SK-N-SH (cell line): ENCODE measurements around the gene TAF4.

Experiments
- EP300 ChIP-seq, 2 experiments: IDR thresholded peaks; 2 replicates each; pipeline versions ENCODE4 v1.4.0 to v1.6.1; 2012; ENCODE audit warnings: borderline replicate concordance in 1 of 2, low read depth in 1 of 2, low read length in 1 of 2
- EZH2phosphoT487 ChIP-seq: fragments of 200-600 bp; sonication (generic); IDR thresholded peaks from 2 replicates; pipeline ENCODE4 v1.6.1; 2017; ENCODE audit warnings: low read depth, mixed run types, mild to moderate bottlenecking, antibody characterized with exemption, moderate library complexity, borderline replicate concordance
- FOXJ3 ChIP-seq: sonication (generic); formaldehyde crosslinking; IDR thresholded peaks from 2 replicates; pipeline ENCODE4 v1.5.1; 2020; ENCODE audit warnings: mild to moderate bottlenecking, missing genetic modification reagents
- NFIC ChIP-seq: IDR thresholded peaks from 2 replicates; pipeline ENCODE4 v1.4.0; 2012; ENCODE audit warnings: borderline replicate concordance
- POLR2AphosphoS5 ChIP-seq: IDR thresholded peaks from 2 replicates; pipeline ENCODE4 v1.6.1; 2012; ENCODE audit warnings: low read depth, low read length
- TAF1 ChIP-seq: IDR thresholded peaks from 2 replicates; pipeline ENCODE4 v1.6.1; 2012; ENCODE audit warnings: low read depth, mild to moderate bottlenecking, low read length, moderate library complexity, borderline replicate concordance
- YY1 ChIP-seq: IDR thresholded peaks from 2 replicates; pipeline ENCODE4 v1.4.0; 2012; ENCODE audit warnings: low read depth, mild to moderate bottlenecking
- TF ChIP-seq, protein P1 (sequence below): fragments of 200-600 bp; sonication (generic); IDR thresholded peaks from 2 replicates; pipeline ENCODE4 v1.6.1; 2017; ENCODE audit warnings: antibody characterized with exemption, mild to moderate bottlenecking, moderate library complexity
- TF ChIP-seq, protein P2 (sequence below): IDR thresholded peaks from 2 replicates; pipeline ENCODE4 v1.6.1; 2012; ENCODE audit warnings: mild to moderate bottlenecking, low read depth, low read length, moderate library complexity
- TF ChIP-seq, protein P3 (sequence below): fragments of 150-350 bp; IDR thresholded peaks from 2 replicates; pipeline ENCODE4 v1.6.1; 2017; ENCODE audit warnings: antibody characterized with exemption, low read length, low read depth, borderline replicate concordance
- TF ChIP-seq, protein P4 (sequence below): IDR thresholded peaks from 2 replicates; pipeline ENCODE4; 2012

DNA sequence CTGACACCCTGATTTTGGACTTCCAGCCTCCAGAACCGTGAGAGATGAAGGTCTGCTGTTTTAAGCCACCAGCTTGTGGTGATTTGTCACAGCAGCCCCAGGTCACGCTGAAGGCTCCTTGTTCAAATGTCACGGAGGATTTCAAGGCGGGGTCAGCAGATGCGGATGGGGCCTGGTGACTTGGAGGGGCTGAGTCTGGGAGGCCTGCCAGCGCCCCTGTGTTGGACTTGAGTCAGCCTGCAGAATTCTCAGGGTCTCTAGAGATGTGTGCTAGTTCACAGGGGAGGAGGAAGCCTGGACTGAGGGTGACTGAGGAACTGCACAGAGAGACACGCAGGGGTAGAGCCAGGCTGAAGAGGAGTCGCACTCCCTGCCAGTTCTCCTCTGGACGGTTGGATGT is 19.5 kb upstream of the TAF4 start:
- TF ChIP-seq, protein P1, sequence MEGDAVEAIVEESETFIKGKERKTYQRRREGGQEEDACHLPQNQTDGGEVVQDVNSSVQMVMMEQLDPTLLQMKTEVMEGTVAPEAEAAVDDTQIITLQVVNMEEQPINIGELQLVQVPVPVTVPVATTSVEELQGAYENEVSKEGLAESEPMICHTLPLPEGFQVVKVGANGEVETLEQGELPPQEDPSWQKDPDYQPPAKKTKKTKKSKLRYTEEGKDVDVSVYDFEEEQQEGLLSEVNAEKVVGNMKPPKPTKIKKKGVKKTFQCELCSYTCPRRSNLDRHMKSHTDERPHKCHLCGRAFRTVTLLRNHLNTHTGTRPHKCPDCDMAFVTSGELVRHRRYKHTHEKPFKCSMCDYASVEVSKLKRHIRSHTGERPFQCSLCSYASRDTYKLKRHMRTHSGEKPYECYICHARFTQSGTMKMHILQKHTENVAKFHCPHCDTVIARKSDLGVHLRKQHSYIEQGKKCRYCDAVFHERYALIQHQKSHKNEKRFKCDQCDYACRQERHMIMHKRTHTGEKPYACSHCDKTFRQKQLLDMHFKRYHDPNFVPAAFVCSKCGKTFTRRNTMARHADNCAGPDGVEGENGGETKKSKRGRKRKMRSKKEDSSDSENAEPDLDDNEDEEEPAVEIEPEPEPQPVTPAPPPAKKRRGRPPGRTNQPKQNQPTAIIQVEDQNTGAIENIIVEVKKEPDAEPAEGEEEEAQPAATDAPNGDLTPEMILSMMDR = no peak
- no peak for TF ChIP-seq NFIC
- TF ChIP-seq, protein P2, sequence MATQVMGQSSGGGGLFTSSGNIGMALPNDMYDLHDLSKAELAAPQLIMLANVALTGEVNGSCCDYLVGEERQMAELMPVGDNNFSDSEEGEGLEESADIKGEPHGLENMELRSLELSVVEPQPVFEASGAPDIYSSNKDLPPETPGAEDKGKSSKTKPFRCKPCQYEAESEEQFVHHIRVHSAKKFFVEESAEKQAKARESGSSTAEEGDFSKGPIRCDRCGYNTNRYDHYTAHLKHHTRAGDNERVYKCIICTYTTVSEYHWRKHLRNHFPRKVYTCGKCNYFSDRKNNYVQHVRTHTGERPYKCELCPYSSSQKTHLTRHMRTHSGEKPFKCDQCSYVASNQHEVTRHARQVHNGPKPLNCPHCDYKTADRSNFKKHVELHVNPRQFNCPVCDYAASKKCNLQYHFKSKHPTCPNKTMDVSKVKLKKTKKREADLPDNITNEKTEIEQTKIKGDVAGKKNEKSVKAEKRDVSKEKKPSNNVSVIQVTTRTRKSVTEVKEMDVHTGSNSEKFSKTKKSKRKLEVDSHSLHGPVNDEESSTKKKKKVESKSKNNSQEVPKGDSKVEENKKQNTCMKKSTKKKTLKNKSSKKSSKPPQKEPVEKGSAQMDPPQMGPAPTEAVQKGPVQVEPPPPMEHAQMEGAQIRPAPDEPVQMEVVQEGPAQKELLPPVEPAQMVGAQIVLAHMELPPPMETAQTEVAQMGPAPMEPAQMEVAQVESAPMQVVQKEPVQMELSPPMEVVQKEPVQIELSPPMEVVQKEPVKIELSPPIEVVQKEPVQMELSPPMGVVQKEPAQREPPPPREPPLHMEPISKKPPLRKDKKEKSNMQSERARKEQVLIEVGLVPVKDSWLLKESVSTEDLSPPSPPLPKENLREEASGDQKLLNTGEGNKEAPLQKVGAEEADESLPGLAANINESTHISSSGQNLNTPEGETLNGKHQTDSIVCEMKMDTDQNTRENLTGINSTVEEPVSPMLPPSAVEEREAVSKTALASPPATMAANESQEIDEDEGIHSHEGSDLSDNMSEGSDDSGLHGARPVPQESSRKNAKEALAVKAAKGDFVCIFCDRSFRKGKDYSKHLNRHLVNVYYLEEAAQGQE = no peak
- no peak for TF ChIP-seq EZH2phosphoT487
- no peak for TF ChIP-seq TAF1
- TF ChIP-seq EP300 (IDR thresholded peaks at IDR 0.05; ENCODE audit: borderline replicate concordance in 1 of 2, low read depth in 1 of 2, low read length in 1 of 2) = no peak
- no peak for TF ChIP-seq YY1
- TF ChIP-seq POLR2AphosphoS5 = no peak
- TF ChIP-seq, protein P3, sequence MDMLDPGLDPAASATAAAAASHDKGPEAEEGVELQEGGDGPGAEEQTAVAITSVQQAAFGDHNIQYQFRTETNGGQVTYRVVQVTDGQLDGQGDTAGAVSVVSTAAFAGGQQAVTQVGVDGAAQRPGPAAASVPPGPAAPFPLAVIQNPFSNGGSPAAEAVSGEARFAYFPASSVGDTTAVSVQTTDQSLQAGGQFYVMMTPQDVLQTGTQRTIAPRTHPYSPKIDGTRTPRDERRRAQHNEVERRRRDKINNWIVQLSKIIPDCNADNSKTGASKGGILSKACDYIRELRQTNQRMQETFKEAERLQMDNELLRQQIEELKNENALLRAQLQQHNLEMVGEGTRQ = no peak
- TF ChIP-seq FOXJ3 (CRISPR knock-in tag) = no peak
- TF ChIP-seq, protein P4, sequence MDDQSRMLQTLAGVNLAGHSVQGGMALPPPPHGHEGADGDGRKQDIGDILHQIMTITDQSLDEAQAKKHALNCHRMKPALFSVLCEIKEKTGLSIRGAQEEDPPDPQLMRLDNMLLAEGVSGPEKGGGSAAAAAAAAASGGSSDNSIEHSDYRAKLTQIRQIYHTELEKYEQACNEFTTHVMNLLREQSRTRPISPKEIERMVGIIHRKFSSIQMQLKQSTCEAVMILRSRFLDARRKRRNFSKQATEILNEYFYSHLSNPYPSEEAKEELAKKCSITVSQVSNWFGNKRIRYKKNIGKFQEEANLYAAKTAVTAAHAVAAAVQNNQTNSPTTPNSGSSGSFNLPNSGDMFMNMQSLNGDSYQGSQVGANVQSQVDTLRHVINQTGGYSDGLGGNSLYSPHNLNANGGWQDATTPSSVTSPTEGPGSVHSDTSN = no peak
